ENCODE measurements around the gene CD58.

The CD58 gene

GRCh38 chr1:116465845-116466685 is 104.8 kb downstream of the CD58 start:
- no peak for DNase-seq

GRCh38 chr1:116465477-116465844 is 105.4 kb downstream of the CD58 start:
- DNase-seq = no peak

Data from activated CD8-positive, alpha-beta memory T cell treated with anti-CD3 and anti-CD28 coated beads for 24 hours (primary cell).